Measurements from ENCODE around the gene ANO1.
A peak's percentile ranks its signal among the peaks of the same experiment; 100 is the strongest.
"Not testable (repeated sequence)": the region's sequence is repeated elsewhere in the genome, so short reads cannot be mapped to it uniquely, and the experiment has no call there.

ANO1 gene

DNA sequence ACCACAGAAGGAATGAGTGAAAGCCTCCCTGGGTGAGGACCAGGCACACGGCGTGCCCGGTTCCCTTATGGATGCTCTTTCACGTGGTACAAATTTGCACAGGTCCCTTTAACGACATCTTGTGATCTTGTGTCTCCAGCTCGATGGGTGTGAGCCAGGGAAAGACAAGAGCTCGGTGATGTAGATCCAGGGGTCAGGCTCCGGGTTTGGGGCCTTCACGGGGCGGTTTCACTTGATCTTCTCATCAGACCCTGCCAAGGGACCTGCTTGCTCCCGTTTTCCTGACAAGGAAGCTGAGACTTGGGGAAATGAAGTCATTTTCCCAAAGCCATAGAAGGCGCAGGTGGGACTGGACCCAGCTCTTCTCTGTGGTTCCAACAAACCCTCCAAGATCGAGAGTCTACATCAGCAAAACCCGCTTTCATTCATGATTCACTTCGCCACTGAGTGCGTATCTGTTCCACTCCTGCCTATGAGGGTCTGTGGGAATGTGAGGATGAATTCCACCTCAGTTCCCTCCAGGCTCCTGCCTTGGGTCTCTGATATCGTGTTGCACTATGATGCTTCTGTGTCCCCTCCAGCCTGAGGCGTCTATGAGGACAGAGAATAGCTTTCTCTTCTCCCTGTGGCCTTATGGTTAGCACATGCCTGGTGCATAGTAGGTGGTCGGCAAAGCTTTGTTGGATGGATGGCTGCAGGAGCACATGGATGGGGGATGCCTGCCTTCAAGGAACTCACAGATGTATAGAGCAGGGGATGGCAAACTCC, 45.0 kb upstream of the ANO1 start:
- TF ChIP-seq, protein P1, sequence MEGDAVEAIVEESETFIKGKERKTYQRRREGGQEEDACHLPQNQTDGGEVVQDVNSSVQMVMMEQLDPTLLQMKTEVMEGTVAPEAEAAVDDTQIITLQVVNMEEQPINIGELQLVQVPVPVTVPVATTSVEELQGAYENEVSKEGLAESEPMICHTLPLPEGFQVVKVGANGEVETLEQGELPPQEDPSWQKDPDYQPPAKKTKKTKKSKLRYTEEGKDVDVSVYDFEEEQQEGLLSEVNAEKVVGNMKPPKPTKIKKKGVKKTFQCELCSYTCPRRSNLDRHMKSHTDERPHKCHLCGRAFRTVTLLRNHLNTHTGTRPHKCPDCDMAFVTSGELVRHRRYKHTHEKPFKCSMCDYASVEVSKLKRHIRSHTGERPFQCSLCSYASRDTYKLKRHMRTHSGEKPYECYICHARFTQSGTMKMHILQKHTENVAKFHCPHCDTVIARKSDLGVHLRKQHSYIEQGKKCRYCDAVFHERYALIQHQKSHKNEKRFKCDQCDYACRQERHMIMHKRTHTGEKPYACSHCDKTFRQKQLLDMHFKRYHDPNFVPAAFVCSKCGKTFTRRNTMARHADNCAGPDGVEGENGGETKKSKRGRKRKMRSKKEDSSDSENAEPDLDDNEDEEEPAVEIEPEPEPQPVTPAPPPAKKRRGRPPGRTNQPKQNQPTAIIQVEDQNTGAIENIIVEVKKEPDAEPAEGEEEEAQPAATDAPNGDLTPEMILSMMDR (conservative IDR thresholded peaks at IDR 0.05): no peak
- H3K27ac ChIP-seq: no peak overlapping the region

DNA sequence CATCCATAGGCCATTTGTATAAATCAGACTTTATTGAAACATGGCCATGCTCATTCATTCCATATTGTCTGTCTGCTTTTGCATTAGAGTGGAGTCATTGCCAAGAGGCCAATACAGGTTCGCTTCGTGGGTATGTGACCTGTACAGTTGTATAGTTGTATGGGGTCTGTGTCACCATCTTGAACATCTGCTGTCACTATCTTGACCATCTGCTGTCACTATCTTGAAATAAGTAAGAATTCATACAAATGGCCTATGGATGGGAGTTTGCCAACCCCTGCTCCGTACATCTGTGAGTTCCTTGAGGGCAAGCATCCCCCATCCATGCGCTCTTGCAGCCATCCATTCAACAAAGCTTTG, 44.4 kb upstream of the ANO1 start:
- TF ChIP-seq, protein P1 (conservative IDR thresholded peaks at IDR 0.05): no peak

DNA sequence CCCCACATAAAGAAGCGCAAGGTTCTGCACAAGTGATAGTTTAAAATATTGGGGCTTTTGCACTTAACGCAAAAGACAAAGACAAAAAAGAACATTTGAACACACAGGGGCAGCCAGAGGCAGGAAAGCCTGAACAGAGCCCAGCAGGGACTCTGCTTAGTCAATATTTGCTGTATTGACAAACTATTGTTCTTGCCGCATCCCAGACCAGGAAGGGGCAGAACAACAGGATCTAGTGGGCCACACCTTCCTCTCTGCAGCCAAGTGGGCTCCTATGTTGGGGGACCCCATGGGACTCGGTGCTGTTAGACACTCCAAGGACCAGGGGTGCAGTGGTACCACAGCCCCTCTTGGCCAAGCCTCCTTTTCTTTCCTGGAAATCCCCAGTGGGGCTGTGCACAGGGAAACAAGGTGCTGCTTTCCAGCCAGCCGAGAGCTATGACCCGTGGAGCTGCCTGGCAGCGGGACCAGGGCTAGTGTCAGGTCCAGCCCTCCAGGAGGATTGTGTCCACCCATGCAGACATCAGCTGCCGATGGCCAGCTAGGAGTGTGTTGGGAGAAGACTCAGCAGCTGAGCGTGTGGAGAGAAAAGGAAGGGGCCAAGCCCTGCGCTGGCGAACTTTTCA, 43.3 kb upstream of the ANO1 start:
- H3K27ac ChIP-seq: peak overlapping the region; percentile 29; the same call in 1 of the 2 replicates
- TF ChIP-seq, protein P1 (conservative IDR thresholded peaks at IDR 0.05): no peak

More for the DNA sequence above, 44.4 kb upstream of the ANO1 start:
- no peak overlapping the region for H3K27ac ChIP-seq

DNA sequence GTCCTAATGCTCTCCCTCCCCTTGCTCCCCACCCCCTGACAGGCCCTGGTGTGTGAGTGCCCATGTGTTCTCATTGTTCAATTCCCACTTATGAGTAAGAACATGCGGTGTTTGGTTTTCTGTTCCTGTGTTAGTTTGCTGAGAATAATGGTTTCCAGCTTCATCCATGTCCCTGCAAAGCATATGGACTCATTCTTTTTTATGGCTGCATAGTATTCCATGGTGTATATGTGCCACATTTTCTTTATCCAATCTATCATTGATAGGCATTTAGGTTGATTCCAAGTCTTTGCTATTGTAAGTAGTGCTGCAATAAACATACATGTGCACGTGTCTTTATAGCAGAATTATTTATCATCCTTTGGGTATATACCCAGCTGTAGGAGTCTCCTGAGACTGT, 42.5 kb upstream of the ANO1 start:
- not testable (repeated sequence) for H3K27ac ChIP-seq

DNA sequence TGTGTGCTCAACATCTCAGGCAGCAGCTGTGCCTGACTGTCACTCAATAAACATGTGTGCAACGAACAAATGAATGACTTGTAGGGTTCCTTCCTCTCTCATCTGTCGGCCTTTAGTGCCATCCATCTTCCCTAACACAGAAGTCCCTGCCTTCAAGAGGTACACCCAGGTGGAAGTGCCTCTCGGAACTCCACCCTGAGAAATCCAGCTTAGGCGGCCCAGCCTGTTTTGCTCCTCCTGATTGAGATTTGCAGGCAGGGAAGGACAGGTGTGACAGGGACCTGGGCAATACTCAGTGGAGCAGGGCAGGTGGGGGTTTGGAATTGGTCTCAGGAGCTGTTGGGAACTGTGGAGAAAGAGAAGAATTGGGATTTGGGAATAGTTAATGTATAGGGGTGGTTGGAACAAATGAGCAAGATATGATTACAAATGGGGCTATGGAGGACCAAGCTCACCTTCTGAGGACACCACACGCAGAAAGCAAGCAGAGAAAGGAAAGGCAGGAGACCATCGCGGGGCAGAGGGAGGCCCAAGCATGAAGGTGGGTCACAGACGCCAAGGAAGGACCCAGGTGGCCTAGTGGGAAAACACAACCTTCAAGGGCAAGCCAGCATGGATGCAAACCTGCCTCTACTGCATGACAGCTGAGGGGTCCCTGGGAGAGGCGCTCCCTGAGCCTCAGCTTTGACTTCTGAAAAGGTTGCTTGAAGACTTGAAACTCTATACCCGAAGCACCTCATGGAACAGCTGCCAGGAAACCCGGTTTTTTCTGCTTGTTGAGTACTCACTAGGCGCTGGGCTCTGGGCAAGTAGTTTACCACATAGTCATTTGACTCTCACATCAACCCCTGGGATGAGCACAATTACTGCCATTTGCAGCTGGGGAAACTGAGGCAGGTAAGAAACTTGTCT, 40.9 kb upstream of the ANO1 start:
- no peak overlapping the region for H3K27ac ChIP-seq
- TF ChIP-seq, protein P1 (conservative IDR thresholded peaks at IDR 0.05): no peak

DNA sequence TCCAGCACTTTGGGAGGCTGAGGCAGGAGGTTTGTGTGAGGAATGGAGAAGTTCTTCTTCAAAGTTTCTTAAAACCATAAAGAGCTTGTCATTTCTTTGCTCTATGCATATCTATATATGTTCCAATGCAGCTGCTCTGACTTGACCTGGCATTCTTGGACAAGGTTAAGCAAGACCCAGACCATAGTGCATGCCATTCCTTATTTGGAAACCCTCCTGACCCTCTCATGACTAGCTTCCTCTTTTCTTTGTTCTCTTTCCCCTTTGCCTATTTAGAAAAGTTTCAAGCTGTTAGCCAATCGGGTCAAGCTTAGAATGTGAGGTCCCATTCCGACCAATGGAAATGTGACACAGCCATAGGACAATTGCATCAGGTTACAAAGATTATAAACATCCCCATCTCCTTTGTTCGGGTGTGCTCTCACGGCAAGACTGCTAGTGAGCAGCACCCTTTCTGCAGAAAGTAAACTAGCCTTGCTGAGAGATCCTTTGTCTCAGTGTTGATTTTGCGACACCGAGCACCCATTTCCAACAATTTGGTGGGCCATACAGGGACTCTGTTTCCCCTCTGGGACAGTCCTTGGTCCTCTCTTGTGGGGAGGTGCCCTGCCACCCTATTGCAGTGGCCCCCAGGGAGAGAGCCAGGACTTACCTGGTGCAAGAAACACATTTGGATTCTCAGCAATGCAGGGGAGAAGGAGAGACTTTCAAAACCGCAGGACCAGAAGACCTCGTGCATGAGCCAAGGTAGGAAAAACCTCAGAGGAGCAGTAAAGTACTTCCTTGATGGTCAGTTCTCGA, 39.9 kb upstream of the ANO1 start:
- TF ChIP-seq, protein P1 (conservative IDR thresholded peaks at IDR 0.05): no peak
- no peak overlapping the region for H3K27ac ChIP-seq

DNA sequence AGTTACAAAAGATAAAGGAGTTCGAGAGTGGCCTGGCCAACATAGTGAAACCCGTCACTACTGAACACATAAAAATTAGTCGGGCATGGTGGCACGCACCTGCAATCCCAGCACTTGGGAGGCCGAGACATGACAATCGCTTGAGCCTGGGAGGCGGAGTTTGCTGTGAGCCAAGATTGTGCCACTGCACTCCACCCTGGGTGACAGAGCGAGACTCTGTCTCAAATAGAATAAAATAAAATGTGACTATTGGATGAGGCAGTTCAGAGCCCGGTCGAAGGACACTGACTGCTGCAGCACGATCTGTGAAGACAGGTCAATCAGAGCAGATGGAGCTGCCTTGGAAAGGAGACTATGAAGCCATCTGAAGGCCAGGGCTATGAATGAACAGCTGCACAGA, 37.7 kb upstream of the ANO1 start:
- H3K27ac ChIP-seq: no peak overlapping the region
- TF ChIP-seq, protein P1 (conservative IDR thresholded peaks at IDR 0.05): no peak

Data from VCaP (cell line).